Glomerular endothelial cell (primary cell): Measurements from ENCODE around the gene IRF1. TPM values are rescaled to one million over a fixed set of nuclear protein-coding genes. Genes with fewer than 3 reads are reported as not detected.
"Not testable (repeated sequence)": the region's sequence is repeated elsewhere in the genome, so short reads cannot be mapped to it uniquely, and the experiment has no call there.

Experiments
- DNase-seq: peaks from one replicate; pipeline ENCODE4 v3.0.0-alpha.2; 2011; ENCODE audit warnings: low read depth, low spot score; ENCODE audit errors: extremely low read depth
- total RNA-seq: library from RNA; depleted of rRNA; stranded (reverse); fragments of >200 nt; gene quantifications from 2 replicates; pipeline ENCODE4 v1.2.3, GENCODE V29; 2015

Gene IRF1, protein sequence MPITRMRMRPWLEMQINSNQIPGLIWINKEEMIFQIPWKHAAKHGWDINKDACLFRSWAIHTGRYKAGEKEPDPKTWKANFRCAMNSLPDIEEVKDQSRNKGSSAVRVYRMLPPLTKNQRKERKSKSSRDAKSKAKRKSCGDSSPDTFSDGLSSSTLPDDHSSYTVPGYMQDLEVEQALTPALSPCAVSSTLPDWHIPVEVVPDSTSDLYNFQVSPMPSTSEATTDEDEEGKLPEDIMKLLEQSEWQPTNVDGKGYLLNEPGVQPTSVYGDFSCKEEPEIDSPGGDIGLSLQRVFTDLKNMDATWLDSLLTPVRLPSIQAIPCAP
- 71.5 and 73.6 TPM in 2 replicates for total RNA-seq

DNA sequence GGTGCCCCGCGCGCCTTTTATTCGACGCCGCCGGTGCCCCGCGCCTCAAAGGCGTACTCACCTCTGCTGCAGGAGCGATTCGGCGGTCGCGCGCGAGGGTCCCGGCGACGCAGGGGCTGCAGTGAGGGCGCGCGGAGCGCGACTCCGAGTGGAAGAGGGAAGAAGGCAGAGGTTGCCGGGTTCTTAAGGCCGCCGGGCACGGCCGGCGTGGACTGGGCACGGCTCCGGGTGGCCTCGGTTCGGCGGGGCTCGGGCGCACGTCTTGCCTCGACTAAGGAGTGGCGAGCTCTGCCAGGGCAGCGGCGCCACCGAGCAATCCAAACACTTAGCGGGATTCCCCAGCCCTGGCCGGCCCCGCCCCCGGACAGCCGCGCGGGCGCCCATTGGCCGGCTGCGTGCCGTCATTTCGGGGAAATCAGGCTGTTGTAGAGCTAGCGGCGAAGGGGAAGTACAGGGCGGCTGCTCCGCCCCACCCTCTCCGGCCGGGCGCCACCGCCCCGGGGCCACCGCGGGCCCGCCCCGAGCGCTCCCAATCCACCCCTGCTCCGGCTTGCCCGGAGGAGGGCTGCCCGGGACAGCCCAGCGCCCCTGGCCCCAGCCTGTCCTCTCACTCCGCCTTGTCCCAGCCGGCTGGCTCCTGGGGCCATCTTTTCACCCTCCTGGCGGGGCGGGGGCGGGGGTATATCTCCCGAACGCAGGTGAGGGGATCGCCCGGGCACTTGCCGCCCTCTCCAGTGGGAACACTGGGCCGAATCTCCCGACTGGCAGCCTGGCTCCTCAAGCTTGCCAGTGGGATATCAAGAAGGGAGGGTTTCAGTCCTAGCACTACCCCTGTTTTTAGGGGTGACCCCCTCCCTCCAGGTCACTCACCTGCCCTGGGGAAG lies at the start of gene IRF1:
Gene IRF1 (minus strand): TSS at position 290 of the 884 bp plus-strand sequence. CDS start 1,295 bp downstream, outside the sequence.
- DNase-seq, result peak; percentile 36

DNA sequence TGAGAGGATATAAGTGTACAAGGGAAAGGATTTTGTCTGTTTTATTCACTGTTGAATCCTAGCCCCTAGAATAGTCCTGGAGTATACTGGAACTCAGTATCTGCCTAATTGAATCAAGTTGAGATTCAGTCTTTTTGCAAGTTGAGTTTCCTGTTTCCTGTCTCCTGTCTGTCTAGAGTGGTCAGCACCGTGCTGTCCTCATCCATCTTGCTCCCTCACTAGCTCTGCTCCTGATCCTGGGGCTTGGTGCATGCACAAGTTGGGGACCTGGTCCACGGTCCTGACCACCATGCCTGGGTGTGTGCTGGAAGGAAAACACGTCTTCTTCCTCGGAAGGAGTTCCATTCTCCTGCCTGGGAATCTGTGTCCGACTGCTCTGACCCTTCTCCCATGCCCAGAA lies 49.6 kb upstream of the IRF1 start:
- no peak for DNase-seq

DNA sequence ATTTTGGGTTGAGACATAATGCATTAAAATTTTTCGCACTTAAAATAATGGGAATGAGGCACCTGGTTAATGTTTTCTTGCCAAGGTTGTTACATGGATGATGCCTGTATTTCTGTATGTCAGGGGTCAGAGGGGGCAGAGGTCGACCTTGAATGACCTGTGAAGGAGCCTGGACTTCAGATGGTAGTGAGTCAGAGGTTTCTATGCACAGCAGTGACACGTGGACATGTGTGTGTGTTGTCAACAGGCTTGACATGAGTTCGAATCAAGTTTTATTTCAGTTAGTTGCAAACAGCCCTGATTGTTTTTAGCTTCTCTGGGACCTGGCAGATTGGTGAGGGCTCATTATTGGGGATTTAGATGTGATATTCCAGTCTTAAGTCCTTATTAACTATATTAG lies 49.1 kb upstream of the IRF1 start:
- no peak for DNase-seq

DNA sequence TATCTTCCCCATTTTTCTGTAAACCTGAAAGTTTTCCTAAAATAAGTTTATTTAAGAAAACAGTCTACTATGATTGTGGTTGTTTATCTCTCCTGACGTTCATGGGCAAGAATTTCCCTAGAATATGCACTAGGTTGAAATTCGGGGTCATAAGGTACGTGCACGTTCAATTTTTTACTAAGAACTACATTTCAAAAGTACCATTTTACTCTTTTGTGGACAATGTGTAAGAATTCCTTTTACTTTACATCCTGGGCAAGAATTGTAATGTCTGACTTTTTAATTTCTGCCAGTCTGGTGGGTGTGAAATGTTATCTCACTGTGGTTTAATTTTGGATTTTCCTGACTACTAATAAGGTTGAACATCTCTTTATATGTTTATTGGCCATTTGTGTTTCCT lies 40.4 kb upstream of the IRF1 start:
- DNase-seq, result no peak

DNA sequence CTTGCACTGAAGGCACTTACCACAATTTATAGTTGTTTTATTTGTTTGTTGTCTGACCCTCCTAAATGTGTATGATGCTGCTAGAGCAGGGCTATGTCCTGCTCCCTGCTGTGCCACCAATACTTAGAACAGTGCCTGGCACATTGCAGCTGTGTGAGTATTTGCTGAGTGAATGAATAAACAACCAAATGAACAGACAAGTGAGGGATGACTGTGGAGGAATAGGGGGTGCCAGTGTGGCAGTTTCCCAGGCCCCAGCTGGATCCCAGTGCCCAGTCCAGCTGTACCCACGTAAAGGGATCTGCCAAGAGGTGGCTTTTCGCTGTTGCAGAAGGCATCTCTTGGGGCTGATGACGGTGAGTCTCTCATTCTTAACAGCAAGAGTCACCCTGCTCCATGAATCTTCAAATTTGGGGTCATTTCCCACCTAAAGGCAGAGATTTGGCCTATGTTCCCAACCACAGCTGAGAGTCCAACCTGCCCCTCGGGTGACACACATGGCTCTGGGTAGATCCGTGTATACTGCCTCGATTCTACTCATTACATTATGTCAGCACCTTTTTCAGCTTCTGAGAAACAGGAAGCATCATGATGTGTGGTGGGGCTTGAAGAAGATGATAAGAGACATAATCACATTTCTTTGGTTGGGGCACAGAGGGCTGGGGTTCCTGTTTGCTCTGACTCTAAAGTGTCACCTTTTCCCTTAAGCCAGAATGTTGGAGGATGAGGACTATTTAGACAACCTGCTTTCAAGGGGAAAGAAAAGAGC lies 38.5 kb upstream of the IRF1 start:
- no peak for DNase-seq

DNA sequence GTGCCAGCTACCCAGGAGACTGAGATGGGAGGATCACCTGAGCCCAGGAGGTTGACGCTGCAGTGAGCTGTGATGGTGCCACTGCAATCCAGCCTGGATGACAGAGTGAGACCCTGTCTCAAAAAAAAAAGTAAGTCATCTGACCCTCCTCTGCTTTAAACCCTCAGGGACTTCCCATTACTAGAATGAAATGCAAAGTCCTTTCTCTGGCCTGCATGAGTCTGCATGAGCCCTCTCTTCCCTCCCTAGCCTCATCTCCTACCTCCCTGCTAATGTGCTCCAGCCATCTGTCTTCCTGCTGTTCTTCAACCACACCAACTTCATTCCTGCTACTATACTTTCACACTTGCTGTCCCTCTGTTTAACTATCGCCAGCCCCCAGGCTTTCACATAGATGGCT lies 37.4 kb upstream of the IRF1 start:
- no peak for DNase-seq

DNA sequence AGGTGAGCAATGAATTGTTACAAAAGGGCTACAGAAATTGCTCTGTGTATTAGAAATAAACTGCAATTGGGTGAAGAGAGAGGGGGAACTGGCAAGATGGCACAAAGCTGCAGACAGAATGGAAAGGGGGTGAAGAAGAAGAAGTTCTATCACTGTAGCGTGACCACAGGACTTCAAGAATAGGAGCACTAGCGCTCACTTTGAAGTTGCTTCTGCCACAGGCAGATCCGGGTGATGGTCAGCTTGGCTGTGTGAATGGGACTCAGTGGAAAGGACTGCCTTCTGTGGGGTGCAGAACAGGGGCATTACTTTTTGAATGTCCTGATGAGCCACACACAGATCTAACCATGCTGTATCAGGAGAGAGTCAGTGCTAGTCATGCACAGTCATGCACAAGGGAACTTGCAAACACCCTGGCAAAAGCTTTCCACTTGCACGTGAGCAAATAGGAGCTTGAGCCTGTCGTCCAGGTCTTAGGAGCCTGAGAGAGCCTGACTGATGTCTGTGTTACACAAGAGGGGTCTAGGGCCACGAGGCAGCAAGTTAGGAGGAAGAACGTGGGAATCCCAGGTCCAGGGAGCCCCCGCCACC lies 36.5 kb upstream of the IRF1 start:
- DNase-seq, result no peak

DNA sequence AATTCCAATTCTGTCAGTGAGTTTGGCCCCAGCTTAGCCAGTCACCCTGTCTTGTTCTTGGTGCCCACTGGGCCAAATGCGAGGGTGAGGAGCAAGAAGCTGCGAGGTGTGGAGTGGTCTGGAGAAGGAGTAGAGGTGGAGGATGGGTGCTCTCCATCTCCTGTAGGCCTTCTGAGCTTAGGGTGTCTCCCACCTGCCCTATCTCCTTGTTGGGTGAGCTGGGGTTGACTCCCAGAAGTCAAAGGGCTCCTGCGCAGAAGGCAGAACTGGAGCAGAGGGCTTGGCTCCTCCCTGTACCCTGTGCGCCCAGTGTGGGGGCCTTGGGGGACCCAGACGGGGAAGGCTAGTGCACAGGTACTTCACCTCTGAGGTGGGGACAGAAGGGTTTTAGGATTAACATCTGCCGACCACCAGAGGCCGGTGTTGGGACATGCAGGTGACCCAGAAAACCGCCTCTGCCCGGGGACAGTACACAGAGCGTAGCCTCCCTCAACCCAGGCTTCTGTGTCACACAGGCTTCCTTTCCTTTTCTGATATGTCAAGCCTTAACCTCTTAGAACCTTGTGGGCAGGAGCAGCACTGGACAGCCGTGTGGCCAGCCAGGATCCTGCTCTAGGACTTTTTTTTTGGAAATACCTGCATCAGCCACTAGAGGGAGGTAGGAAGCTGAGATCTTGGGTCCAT lies 35.9 kb upstream of the IRF1 start:
- DNase-seq, result peak; percentile 29

DNA sequence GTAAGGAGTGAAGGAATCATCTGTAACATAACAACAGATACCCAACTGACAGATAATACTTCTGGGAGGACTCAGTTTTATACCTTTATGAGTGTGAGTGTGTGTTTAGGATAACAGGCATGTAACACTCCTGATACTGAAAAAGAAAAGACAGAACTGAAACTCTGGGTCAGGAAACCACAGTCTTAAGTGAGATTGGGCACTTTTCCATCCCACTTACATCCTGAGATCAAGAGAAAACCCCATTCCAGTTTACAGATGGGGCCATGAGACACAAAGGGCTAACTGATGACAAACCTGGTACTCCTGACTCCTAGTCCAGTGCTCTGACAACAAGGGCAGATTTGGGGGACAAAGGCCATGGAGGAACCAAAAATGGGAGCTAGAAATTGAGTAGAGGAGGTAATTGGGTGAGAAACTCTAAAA lies 34.7 kb upstream of the IRF1 start:
- DNase-seq, result no peak

DNA sequence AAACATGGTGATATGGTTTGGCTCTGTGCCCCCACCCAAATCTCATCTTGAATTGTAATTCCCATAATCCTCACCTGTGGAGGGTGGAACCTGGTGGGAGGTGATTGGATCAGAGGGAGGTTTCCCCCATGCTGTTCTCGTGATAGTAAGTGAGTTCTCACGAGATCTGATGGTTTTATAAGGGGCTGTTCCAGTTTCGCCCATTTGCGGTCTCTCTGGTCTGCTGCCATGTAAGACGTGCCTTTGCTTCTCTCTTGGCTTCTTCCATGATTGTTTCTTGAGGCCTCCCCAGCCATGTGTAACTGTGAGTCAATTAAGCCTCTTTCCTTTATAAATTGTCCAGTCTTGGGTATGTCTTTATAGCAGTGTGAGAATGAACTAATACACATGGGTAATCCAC lies 34.3 kb upstream of the IRF1 start:
- not testable (repeated sequence) for DNase-seq

DNA sequence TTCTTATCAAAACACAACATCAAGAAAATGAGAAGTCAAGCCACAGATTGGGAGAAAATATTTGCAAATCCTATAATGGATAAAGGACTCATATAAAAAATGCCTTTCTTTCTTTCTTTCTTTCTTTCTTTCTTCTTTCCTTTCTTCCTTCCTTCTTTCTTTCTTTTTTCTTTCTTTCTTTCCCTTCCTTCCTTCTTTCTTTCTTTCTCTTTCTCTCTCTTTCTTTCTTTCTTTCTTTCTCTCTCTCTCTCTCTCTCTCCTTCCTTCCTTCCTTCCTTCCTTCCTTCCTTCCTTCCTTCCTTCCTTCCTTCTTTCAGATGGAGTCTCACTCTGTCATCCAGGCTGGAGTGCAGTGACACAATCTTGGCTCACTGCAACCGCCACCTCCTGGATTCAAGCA lies 31.5 kb upstream of the IRF1 start:
- DNase-seq, result not testable (repeated sequence)

DNA sequence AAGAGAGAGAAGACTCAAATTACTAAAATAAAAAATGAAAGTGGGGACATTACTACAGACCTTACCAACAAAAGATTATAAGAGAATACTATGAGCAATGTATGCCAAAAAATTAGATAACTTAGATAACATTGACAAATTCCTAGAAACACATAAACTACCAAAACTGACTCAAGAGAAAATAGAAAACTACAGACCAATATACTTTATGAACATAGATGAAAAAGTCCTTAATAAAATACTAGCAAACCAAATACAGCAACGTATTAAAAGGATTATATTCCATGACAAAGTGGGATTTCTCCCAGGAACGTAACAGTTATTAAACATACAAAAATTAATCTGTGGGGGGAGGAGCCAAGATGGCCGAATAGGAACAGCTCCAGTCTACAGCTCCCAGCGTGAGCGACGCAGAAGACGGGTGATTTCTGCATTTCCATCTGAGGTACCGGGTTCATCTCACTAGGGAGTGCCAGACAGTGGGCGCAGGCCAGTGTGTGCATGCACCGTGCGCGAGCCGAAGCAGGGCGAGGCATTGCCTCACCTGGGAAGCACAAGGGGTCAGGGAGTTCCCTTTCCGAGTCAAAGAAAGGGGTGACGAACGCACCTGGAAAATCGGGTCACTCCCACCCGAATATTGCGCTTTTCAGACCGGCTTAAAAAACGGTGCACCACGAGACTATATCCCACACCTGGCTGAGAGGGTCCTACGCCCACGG lies 23.2 kb upstream of the IRF1 start:
- not testable (repeated sequence) for DNase-seq

DNA sequence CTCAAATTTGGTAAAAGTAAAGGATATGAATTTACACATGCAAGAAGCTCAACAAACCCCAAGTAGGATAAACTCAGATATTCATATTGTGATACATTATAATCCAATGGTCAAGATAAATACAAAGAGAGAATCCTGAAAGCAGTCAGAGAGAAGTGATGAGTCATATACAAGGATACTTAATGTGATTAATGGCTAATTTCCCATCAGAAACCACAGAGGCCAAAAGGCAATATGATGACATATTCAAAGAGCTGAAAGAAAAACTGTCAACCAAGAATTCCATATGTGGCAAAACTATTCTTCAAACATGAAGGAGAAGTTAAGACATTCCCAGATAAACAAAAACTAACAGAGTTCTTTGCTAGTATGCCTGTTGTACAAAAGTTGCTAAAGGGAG lies 19.5 kb upstream of the IRF1 start:
- DNase-seq, result peak; percentile 51

DNA sequence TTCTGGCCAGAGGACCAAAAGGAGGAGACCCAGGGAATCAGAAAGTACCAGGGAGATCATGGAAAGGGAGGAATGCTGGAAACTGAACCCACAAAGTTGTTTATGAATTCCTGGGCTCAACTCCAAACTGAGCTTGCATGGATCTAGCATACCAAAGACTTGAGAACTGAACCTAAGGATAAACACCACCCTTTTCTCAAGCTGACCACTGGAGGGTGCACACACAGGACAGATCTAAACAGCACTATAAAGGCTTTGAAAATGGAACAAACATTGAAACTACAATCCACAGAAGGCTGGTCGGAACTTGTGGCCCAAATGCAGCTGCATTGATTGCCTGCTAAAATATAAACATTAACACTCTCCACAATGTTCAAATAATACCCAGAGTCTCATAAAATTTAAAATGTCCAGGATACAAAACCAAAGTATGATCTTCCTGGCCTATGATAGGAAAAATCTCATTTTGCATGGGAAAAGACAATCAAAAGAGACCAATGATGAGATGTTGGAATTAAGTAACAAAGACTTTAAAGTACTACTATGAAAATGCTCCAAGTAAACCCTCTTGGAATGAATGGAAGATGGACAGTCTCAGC lies 15.6 kb upstream of the IRF1 start:
- DNase-seq, result peak; percentile 39

DNA sequence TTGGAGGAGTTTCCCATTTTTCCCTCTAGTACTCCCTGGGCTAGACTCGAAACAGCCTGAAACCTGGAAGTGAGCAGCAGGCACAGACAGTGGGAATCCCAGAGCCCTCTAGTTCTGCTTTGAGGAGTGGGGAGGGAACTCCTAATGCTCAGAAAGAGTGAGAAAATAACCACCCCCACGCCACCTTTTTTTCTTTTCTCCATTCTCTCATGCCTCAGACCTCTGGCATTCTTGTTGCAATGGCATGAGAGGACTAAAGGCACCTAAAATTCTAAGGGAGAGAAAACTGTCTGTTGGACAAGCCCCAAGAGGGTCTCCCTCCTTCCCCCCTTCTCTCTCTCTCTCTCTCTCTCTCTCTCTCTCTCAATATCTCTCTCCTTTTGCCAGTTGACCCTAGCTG lies 15.1 kb upstream of the IRF1 start:
- DNase-seq, result no peak

DNA sequence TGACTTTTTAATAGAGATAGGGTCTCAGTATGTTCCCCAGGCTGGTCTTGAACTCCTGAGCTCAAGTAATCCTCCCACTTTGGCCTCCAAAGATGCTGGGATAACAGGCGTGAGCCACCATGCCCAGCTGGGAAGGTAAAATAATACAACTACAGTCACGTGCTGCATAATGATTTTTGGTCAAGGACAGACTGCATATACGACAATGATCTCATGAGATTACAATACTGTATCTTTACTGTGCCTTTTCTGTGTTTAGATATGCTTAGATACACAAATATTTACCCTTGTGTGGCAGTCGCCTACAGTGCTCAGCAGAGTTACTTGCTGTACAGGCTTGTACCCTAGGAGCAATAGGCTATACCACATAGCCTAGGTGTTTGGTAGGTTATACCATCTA lies 14.2 kb upstream of the IRF1 start:
- no peak for DNase-seq

DNA sequence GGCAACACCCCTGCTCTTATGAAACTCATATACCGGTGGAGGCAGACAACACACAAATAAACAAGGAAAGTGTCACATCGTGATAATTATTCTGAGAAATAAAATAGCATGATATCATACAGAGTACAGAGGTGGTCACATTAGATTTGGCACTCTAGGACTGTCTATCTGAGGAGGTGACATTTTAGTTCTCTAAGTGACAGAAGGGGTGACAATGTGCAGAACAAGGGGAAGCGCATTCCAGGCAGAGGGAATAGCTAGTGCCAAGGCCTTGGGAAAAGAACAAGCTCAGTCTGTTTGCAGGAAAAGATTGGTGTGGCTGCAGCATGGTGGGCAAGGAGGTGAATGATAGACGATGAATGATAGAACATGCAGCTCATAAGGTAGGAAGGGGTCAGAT lies 12.7 kb upstream of the IRF1 start:
- no peak for DNase-seq

DNA sequence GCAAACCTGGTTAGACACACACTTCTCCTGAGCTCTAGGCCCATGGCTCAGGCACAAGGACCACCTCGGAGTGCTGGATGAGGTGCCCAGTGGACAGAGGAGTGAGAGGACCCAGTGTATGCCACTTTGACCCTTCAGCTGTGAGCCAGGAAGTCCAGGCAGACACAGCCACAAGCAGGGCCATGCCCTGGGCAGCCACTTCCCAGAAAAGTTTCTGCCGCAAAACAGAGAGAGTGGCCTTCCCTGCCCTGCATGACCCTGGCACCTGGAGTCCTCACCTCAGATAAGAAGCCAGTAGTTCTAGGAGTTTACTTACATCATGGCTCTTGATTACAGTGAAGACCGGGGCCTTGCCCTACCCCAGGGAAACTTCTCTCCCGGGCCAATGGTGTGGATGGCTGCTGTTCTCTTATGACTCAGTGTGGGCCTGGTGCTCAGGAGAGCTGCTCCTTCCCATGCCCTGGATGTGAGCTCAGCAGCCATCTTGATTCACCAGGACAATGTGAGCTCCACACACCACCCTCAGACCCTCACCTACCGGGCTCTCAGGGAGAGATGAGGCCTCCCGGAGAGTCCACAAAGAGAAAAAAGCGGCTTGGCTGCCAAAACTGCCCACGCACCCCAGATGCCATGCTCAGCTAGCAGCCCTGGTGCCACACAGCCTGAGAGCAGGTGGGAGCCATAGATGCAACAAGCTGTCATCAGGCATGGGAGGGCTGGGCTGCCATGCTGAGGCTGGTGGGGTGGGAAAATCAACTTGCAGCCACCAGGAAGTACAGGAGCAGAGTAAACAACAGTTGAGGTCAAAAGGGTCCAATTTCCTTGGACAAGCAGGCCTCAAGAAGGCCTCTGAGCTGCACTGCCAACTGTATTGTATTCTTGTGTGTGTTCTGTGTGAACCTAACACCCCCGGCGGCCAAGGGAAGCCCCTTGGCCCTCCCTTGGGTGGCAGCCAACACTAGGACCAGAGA lies 11.7 kb upstream of the IRF1 start:
- no peak for DNase-seq
